ENCODE measurements around the gene ARHGEF16.

ARHGEF16 gene

GRCh38 chr1:3490046-3490745 lies 35.7 kb downstream of the ARHGEF16 start:
- no peak for TF ChIP-seq ZFX (IDR thresholded peaks at IDR 0.05; ENCODE audit: borderline replicate concordance)
- no peak for TF ChIP-seq CTCF (IDR thresholded peaks at IDR 0.05)

GRCh38 chr1:3491291-3492246 lies 37.1 kb downstream of the ARHGEF16 start:
- TF ChIP-seq ZFX (IDR thresholded peaks at IDR 0.05; ENCODE audit: borderline replicate concordance) = no peak
- peak; percentile 94 for TF ChIP-seq CTCF (IDR thresholded peaks at IDR 0.05)
- peak overlapping the region; percentile 62 for H3K27ac ChIP-seq

More at GRCh38 chr1:3490046-3490745, 35.7 kb downstream of the ARHGEF16 start:
- H3K27ac ChIP-seq = no peak overlapping the region

GRCh38 chr1:3492545-3493246 lies 38.2 kb downstream of the ARHGEF16 start:
- no peak for TF ChIP-seq ZFX (IDR thresholded peaks at IDR 0.05; ENCODE audit: borderline replicate concordance)
- TF ChIP-seq CTCF (IDR thresholded peaks at IDR 0.05) = no peak
- H3K27ac ChIP-seq = peak overlapping the region; percentile 62

- peak overlapping the region; percentile 62; the same call in 1 of the 2 replicates for H3K27ac ChIP-seq
- TF ChIP-seq CTCF (IDR thresholded peaks at IDR 0.05) = no peak
- TF ChIP-seq ZFX (IDR thresholded peaks at IDR 0.05; ENCODE audit: borderline replicate concordance) = no peak
Observed at GRCh38 chr1:3494321-3495308, 40.1 kb downstream of the ARHGEF16 start.

GRCh38 chr1:3495776-3496745 lies 41.6 kb downstream of the ARHGEF16 start:
- H3K27ac ChIP-seq = no peak overlapping the region
- TF ChIP-seq ZFX (IDR thresholded peaks at IDR 0.05; ENCODE audit: borderline replicate concordance) (no peak), CTCF (IDR thresholded peaks at IDR 0.05) (no peak)
